Islet of Langerhans (tissue), 1 donor: ENCODE data around the gene USP21.

Source experiments
- FAIRE-seq: peaks from one replicate; lab custom pipeline; 2011; peaks lifted over from hg19 to GRCh38; lab: Jason Lieb, UNC

The USP21 gene

DNA sequence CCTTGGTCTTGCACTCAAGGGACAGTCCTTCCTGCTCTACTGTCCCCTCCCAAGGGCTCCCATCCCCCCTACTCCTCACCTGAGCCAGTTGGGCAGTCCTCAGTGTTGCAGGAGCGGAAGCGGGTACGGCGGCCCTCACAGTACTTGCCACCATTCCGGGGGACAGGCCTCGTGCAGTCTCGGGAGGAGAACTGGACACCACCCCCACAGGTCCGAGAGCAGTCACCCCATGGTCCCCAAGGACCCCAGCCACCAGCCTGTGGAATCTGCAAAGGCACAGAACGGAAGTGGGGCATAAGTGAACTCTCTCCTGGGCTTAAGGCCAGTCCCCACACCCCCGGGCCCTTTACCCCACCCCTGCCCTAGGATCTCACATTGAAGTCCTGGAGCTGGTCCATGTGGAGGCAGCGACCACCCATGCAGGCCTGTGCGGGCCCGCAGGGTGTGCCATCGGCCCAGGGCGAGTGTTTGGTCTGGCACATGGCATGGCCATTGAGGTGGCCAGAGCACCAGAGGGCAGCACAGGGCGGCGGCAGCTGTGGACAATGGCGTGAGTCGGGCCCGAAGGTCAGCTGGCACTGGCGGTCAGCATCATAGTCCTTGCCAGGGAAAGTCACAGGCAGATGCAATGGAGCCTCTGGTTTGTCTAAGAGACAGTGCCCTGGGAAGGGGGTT, 34.4 kb downstream of the USP21 start:
- no peak for FAIRE-seq

DNA sequence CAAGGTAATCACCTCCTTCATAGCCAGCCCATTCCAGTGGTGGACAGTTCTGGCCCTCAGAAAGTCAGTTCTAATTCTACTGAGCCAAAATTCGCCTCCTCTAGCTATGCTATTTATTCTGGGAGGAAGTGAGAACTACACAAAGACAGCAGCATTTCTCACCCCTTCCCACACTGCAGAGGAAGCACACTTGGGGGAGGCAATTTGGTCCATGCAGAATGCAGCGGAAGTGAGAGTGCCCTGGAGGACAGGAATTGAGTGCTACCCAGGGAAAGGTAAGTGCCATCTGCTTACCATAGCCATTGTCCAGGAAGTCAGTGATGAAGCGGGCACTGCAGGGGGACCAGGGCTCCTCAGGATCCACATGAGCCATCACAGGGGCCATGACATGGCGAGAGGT, 35.9 kb downstream of the USP21 start:
- no peak for FAIRE-seq

DNA sequence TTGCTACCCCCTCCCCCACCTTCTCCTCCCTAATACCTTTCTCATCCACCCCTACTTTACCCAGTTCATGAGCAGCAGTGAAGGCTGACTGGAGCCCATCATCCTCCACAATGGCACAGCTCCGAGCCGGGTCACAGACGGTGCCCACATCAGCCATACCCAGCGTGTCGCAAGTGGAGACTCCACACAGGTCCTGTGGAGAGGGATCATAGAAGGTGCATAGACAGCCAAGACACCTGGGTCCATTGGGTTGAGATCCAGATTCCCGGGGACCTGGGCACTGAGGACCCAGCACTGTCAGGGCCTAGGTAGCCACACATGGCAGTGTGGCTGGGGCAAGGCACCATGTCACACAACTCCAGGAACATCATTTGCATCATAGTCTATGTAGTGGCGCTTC, 36.8 kb downstream of the USP21 start:
- FAIRE-seq, result no peak

DNA sequence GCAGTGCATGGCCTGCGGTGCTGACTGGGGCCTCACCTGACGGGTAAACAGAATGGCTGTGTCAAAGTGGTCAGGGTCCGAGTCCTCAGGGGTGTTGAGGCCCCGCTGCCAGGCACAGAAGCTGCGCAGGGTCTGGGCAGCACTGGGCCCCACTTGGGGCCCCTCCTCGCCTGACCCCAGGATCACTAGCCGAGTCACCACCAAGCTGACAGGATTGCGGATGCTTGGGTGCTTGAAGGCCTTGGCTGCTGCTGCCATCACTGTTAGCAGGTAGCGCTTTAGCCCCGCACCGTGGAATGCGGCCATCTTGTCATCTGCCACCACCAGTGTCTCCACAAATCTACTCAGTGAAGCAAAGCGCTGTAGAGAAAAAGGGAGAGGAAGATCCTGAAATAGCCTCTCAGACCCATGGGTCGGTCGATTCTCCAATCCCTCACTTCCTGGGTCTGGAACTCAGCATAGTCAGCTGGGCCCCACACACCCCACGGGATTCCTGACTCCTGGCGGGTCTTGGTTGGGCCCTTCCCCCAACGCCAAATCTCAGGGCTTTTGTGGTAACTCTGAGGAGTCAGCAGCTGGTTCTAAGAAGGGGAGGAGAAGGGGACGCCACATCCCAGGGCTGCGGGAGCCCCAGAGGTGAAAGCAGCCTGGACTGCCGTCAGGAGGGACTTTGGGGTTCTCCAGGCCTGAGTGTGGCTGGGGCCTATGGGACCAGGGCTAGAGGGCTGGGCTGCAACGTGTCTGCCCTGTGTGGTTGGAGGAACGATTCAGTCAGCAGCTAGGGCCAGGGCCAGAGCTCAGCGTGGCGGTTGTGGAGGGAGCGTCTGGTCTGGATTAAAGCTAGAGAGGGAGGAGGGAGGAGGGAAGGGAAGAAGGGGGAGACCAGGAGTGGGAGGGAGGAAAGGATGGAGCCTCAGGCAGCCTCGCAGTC, 37.5 kb downstream of the USP21 start:
- no peak for FAIRE-seq

DNA sequence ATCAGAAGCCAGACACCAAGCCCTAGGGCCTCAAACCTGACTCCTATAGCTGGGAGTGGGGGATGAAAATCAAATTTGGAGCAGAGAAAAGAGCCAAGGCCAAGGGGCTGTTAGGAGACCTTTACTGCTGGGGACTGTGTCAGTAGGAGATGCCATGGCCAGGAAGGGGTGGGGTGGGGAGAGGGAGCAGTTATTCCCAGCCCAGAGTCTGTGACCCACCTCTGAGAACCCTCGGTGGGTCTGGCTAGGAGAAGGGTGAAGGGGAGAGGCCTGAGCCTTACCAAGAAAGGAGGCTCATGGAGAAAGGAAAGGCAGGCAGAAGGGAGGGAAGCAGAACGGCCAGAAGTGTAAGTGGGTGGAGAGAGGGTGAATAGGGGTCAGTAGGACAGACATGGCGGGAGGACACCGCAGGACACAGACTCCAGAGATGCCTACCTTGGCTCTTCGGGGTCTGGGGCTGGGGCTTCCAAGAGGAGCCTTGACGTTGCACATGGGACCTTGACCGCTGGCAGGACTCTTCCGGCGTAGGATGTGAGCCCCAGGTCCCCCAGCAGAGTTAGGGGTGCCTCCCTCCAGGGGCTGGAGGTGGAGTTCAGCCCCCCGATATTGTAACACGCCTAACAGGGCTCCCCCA, 38.4 kb downstream of the USP21 start:
- FAIRE-seq, result no peak

DNA sequence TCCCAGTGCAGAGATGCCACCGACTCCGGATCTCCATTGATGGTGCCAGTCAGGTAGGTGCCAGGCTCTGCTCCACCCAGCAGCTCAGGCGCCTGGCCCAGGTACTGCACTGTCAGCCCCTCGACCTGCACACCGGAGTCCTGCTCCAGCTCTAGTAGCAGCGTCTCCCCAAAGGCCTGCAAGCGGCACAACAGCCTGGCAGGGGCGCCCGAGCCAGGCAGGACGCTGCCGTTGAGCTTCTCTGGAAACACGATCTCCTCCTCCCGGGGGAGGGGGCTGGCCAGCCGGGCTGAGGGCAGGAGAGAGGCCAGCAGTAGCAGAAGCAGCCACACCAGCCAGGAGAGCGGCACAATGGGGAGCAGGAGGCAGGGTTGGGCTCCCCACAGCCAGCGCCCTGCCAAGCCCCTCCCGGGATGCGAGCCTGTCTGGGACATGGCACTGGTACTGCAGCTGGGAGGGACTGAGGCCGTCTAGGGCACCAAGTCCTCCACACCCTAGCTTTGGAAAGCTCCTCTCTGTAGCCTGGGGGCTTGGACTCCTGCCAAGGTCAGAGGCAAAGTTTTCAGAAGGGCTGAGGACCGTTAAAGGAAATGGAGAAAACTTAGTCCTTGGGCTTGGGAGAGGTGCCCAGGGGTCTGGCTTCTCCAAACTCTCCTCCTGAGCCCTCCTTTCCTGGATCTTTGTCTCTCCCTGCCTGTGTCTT, 39.0 kb downstream of the USP21 start:
- FAIRE-seq, result no peak

DNA sequence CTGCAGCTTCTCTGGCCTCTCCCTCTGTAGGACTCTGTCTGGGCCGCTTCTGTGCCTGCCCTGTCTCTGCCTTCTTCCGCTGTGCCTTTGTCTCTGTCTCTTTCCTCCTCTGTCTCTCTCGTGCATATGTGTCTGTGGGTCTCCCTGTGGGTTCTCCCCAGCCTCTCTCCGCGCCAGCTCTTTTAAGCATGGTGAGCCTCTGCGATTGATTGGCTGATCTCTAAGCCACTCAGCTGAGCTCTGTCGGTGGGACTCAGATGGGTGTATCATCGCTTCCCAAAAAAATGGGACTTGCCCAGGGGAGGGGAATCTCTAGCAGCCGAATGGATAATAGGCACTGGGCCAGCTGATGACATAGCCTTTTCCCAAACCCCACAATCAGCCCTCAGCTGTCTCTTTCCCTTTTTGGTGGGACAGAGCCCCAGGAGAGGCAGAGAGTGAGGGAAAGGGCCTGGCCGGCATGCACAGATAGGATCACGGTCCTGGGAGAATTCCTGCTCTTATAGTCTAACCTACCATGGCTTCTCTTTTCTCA, 39.7 kb downstream of the USP21 start, which contains the start of gene ADAMTS4:
Gene ADAMTS4, minus strand, starts transcription at position 158 of the 535 bp plus-strand sequence. CDS start 427 bp downstream, outside the sequence.
- no peak for FAIRE-seq

DNA sequence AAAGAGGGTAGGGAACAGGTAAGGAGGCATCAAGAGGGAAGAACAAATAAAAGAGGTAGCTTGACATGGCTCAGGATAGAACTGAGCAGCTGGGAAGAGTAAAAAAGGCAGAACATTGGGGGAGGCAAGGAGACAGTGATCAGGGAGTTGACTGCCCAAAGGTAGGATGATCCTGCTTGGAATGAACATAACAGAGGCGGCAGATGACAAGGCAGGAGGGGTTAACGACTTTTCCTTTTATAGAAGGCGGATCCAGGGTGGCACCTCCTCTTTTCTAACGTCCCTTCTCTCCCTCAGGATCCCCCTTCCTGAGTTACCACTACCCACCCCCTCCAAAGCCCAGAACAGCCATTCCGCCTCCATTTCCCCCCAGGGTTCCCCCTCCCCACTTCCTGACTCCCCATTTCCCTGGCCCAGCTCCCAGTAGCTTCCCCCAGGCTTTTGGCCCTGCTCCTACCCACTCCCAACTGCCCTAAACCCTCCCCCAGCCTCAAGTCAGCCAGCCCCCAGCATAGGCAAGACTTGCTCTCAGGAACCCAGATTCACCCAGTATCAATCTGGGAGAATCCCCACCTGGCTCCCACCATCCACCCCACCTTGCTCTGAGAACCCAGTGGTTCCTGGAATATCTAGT, 40.3 kb downstream of the USP21 start:
- FAIRE-seq, result no peak

DNA sequence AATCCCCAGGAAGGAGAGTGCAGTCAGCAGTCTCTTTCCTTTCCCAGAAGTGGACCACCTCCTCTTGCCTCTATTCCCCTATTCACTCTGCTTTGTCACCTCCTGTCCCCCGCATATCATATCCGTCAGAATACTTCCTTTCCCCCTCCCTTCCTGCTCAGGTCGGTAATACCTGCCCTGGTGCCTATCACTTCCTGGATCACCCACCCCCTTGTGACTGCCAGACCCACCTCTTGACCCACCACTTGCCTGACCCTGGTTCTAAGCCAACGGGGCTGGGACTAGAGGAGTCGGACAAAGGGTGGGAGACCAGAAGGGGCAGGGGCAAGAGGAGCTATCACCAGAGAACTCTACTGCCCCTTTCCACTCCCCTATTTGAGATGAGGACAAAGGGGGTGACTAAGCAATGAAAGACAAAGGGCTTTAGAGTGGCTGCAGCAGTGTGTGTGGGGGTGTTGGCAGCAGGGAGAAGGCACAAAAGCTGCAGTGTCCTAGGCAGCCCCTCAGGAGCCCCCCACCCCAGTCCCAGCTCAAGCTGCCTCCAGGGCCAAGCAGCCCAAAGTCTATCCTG, 41.2 kb downstream of the USP21 start:
- no peak for FAIRE-seq

DNA sequence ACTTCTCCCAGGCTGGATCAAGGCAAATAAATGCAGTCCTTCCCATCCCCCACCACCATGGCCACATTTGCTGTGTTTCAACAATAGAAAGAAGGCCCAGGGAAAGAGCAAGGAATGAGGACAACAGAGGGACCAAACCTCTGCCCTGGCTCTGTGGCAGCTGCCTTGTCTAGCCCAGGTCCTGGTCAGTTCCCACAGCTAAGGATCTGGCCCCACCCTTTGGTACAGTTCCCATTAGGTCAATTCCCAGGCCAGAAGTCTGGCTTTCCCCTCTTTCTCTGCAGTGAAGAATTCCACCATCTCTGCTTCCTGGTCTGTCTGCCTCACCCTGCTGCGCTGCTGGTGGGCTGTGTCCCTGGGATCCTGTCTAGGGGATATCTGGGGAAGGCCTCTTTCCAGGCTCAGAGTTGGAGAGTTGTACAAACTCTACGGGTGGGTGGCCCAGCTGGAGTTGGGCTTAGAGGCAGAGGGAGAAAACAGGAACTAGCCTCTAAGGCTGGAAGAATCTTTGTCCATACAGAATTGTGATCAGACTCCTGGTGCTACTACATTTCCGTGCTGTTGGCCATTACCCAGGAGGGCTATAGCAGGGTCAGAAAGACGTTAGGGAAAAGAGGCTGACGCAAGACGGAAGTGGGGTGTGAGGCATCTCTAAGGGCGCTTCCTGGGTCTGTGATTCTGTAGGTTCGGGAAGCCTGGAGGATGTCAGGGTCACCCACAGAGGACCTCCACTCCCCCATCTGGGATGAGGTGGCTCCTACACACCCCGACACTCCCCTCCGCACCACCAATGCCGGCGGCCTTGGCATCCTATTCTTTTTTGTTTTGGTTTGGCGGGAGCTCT, 41.9 kb downstream of the USP21 start:
- FAIRE-seq, result no peak

DNA sequence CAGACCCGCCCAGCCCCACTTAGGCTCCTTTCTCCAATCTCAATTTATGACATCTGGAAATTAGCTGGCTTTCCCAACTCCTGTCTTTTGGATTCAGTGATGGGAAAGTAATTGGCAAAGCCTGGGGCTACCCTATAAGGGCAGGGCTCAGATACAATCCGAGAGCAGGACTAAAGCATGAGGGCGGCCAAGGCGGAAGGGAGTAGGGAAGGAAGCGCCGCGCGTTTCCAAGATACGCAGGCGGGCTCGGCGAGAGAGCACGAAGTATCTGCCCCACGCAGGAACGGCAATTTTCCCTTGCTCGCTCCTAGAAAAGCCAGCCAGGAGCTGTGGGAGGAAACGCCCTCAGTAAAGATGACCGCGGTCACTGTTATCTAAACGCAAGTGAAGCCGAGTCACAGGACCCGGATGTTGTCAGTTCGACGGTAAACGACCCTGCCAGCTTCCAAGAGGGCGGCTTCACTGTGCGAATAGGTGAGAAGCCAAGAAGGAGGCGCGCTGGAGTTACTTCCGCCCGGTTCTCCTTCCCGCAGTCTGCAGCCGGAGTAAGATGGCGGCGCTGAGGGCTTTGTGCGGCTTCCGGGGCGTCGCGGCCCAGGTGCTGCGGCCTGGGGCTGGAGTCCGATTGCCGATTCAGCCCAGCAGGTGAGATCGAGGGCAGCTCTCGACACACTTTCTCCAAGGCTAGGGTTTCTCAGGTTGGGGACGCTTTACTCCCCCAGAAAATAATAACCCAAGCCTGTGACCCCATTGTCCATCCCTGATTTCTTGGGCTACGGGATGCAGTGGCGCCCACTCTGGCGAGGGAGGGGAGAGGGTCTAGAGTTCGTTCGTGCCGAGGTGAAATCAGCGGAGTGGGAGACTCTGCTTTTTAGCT, 42.8 kb downstream of the USP21 start, which contains the start of gene NDUFS2:
Gene NDUFS2, plus strand, starts transcription at position 532 of the 877 bp plus-strand sequence. Its CDS starts 19 bp downstream, at position 551.
- FAIRE-seq, result peak; percentile 76

DNA sequence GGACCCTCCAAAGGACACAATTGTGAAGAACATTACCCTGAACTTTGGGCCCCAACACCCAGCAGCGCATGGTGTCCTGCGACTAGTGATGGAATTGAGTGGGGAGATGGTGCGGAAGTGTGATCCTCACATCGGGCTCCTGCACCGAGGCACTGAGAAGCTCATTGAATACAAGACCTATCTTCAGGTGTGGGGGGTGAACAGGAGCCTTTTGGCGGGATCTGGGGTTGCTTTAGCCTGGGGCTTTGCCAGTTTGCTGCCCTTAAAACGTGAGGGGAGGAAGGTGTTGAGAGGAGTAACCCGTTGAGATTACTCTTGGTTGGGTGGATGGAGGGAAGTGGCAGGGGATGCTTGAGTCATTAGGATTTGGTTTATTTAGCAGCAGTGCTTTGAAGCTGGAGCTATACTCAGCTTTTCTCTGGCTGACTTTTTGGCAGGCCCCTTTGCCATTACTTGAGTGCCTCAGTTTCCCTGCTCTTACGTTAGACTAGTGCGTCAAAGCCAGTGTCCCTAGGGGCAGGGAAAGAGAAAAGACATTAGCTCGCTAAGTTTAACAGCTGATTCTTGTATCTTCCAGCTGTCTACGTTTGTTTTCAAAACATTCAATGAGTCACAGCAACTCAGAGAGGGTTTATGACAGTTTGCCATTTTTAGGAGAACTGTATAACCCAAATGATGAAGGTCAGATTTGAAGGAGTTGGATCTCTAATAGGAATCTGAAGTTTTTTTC, 47.3 kb downstream of the USP21 start:
- no peak for FAIRE-seq

DNA sequence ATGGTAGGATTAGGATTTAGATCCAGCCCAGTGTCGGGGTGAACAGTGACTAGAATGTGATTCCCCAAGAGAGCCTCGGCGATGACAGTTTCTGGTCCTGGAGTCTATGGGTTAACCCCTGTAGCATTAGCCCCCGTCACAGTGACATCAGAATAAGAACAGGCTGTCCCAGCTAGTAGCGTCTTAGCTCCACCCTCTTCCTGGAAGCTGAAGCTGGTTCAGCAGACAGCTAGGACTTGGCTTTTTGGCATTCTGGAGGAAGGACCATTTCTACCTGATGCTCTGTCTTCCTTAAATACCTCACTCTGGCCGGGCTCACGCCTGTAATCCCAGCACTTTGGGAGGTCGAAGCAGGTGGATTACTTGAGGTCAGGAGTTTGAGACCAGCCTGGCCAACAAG, 47.9 kb downstream of the USP21 start:
- no peak for FAIRE-seq

DNA sequence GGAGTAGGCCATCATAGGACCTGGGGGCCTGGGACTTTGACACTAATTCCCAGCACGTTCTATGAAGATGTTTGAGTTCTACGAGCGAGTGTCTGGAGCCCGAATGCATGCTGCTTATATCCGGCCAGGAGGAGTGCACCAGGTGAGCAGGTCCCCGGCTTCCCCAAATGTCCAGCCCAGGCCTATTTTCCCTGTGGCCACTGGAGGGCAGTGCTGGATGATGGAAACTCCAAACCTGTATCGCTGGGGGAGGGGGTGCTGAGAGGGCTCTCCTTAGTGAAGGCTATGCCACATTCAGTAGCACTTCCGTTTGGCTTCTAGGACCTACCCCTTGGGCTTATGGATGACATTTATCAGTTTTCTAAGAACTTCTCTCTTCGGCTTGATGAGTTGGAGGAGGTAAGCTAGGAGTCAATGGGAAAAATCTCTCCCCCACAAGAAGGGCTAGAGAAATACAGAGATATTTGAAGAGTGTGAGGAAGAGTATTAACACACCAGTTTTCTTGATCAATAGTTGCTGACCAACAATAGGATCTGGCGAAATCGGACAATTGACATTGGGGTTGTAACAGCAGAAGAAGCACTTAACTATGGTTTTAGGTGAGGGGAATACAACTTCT, 50.6 kb downstream of the USP21 start:
- no peak for FAIRE-seq

DNA sequence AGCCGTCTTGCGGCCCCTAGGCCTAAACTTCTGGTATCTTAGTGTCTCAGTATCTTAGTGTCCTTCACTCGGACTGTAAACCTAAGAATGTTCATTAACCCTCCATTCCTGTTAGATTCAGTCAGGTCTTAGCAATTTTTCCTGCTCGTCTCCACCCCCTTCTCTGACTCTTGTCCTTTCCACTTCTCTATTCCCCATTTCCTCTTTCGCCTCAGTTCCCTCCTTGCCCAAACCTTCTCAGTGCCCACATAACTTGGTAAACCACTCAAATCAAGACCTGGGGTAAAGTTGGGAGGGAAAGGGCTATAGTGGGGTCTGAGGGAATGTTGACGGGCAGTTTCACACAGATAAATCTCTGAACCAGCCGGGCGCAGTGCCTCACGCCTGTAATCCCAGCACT, 55.1 kb downstream of the USP21 start:
- no peak for FAIRE-seq

DNA sequence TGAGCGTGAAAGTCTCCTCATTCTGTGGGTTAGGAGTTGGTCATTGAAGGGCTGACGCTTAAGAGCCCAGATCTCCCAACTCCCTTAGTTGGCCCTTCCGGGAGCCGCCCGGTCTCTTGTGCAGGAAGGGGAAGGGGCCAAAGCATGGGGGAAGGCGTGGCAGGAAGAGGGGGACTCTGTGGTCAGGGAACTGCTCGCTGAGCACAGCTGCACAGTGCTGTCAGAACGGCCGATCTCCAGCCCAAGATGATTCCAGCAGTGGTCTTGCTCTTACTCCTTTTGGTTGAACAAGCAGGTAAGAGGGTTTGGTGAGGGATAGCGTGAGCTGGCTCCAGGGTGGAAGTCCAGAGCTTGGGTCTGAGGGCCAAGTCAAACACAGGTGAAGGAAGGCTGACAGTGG, 55.8 kb downstream of the USP21 start, which contains the start of gene FCER1G:
Gene FCER1G, plus strand, starts transcription at position 220 of the 400 bp plus-strand sequence. Its CDS starts 27 bp downstream, at position 247.
- FAIRE-seq, result no peak
